ENCODE measurements around the gene ATG7.

Gene ATG7

DNA sequence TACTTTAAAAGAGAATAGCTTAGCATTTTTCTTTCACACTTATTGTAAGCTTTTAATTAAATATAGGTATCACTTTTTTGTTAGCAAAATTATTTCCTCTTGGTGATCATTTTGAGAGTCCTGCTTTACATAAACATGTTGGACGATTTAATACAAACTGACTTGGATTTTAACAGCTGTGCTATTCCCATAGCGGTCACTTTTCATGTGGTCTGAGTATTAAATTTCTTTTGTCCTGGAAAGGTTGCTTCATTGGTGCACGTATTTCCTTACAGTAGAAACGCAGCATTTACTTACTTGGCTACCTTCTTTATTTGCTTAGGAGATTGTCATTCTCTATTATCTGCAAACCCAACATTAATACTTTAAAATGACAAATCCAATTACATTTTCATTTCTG is 109.4 kb downstream of the ATG7 start:
- TF ChIP-seq, protein P1, sequence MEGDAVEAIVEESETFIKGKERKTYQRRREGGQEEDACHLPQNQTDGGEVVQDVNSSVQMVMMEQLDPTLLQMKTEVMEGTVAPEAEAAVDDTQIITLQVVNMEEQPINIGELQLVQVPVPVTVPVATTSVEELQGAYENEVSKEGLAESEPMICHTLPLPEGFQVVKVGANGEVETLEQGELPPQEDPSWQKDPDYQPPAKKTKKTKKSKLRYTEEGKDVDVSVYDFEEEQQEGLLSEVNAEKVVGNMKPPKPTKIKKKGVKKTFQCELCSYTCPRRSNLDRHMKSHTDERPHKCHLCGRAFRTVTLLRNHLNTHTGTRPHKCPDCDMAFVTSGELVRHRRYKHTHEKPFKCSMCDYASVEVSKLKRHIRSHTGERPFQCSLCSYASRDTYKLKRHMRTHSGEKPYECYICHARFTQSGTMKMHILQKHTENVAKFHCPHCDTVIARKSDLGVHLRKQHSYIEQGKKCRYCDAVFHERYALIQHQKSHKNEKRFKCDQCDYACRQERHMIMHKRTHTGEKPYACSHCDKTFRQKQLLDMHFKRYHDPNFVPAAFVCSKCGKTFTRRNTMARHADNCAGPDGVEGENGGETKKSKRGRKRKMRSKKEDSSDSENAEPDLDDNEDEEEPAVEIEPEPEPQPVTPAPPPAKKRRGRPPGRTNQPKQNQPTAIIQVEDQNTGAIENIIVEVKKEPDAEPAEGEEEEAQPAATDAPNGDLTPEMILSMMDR (IDR thresholded peaks at IDR 0.05; ENCODE audit: extremely low read depth, missing control alignments): no peak
- no peak for DNase-seq (ENCODE audit: low spot score)

DNA sequence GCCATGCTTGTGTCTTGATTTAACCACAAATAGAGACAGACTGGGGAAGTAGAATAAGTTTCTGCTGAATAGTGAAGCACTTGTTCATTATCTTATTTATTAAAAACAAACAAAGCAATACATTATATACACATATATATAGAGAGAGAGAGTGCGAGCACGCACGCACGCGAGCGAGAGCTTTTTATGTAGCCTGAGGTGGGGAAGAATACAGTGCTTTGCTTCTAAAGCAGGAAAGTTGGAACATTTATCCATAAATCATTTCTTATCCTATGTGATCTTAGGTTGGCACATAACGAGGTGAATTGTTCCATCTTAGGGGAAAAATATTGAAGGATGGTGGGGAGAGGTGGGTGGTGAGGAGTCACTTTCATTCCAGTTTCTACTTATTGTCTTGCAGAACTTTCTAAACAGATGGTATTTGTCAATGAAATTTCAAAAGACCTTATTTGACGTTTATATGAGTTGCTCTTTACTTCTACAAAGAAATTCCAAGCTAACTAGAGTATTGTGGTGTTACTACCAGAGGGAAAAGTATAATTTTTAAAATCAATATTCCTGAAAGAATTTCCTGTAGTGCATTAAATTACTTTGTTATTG is 110.0 kb downstream of the ATG7 start:
- DNase-seq (ENCODE audit: low spot score): no peak
- TF ChIP-seq, protein P1 (IDR thresholded peaks at IDR 0.05; ENCODE audit: extremely low read depth, missing control alignments): no peak

DNA sequence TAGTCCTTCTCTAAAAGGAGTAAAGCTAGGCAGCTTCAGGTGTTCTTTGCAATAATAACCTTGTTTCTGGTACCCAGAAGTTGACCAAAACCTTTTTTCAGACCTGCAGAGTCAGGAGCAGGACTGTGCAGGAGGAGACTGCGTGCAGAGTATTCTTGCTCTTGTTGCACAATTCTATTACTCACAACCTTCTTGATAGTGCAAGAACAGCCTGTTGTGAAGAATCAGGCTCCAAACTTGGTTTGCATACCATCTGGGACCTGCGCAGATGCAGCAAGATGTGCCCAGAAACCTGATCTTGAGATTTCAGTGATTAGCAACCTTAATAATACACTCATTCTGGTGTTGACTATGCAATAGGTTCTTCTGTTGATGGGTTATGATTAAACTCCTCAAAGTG is 111.9 kb downstream of the ATG7 start:
- no peak for DNase-seq (ENCODE audit: low spot score)
- TF ChIP-seq, protein P1 (IDR thresholded peaks at IDR 0.05; ENCODE audit: extremely low read depth, missing control alignments): no peak

DNA sequence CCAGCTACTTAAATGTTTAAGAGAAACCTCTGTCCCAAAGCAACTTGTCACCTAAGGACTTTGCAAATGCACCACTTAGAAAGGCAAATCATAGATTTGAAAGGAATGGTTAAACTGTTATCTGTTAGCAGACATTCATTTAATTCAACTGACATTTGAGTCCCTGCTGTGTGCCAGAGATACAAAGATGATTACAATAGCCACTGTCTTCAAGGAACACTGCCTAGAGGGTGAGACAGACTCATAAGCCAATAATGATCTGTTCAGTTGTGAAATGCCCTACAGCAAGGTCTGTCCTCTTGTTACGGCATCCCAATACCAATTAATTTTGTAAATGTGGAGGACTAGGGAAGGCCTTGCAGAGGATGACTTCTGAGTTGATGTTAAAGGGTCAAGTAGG is 113.1 kb downstream of the ATG7 start:
- TF ChIP-seq, protein P1 (IDR thresholded peaks at IDR 0.05; ENCODE audit: extremely low read depth, missing control alignments): no peak
- DNase-seq (ENCODE audit: low spot score): no peak

DNA sequence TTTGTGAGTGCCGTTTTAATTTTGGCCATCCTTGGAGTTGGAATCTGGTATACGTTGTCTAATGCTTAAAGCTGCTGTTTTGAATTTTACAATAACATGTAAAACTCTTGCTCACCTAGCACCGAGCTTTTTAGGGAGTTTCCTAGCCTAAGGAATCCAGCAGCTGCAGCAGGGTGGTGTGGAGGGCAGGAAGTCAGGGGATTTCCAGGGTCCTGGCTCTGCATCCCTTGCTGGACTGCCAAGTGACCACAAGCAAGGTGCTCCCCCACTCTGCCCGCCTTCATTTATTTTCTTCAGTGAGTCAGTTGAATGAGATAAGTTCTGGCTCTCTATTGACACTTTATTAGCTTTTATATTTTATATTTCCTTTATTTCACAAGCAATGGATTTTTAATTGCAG is 113.7 kb downstream of the ATG7 start:
- DNase-seq (ENCODE audit: low spot score): no peak
- TF ChIP-seq, protein P1 (IDR thresholded peaks at IDR 0.05; ENCODE audit: extremely low read depth, missing control alignments): no peak

DNA sequence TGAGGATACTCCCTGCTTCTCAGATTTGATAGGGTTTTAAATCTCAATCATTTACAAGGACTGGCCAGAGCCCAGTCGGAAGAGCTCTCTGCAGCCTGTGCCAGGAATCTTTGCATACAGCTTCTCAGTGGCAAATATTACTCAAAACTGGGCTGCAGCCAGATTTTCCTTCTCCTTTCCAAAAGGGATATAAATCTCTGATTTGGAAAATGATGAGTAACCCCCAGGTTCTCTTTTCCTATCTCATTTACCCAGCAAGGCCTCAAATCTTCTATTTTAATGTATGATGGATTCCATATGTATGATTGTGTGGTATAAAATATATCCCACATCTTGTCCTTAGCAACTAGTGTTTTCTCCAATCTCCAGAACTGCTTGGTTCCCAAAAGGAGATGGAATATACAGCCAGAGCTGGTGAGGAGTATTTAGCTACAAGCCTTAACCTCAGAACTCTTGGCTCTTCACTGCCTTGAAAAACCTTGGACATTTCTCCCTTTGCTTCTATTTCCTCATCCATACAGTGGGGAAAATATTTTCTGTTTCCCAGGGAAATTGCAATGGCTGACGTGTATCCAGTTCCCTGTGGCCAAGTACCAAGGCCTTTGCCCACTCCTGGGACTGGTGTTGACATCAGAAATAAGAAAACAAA is 114.4 kb downstream of the ATG7 start:
- no peak for DNase-seq (ENCODE audit: low spot score)
- TF ChIP-seq, protein P1 (IDR thresholded peaks at IDR 0.05; ENCODE audit: extremely low read depth, missing control alignments): no peak

DNA sequence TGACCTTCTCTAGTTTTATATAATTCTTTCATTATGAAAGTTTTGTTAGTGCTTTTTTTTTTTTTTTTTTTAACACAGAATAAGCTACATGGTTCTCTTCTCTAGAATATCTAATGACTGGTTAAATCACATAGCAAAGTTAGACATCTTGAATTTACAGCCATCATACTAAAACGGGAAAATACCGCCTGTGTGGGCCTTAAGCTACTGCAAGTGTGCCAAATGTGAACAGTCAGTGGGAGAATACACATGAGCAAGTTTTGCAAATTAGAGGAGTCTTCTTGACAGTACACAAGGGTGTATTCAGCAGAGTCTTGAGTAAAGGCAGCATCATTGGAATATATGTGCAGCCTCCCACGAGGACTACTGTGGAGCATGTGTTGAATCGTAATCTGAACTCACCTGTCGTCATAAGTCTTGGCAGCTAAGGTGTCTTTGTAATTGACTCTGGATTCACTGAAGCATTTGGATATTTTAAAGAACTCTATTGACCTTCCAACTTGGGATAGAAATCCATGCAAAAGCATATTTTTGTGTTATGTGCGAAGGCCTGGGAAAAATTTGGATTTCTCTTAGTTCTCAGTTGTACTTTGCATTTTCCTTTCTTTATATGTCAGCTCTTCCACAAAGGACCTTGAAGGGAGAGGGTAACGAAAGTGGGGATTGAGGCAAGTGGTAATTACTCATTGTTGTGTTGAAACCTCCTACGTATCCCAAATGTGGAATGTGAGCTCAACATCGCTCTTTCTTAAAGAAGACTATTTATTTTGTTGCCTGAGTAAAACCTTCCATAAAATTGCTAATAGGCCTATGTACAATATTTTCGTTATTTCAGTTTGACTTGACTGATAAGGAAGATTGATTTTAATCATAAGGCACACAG is 117.4 kb downstream of the ATG7 start:
- TF ChIP-seq, protein P1 (IDR thresholded peaks at IDR 0.05; ENCODE audit: extremely low read depth, missing control alignments): no peak
- DNase-seq (ENCODE audit: low spot score): no peak
